ENCODE data around the gene CCNF. TPM values are rescaled to one million over a fixed set of nuclear protein-coding genes. Genes with fewer than 3 reads are reported as not detected.
"Not testable (repeated sequence)": the region's sequence is repeated elsewhere in the genome, so short reads cannot be mapped to it uniquely, and the experiment has no call there.

CCNF gene
- total RNA-seq, 1 experiment from 2014 or later, result 11.9 TPM

DNA sequence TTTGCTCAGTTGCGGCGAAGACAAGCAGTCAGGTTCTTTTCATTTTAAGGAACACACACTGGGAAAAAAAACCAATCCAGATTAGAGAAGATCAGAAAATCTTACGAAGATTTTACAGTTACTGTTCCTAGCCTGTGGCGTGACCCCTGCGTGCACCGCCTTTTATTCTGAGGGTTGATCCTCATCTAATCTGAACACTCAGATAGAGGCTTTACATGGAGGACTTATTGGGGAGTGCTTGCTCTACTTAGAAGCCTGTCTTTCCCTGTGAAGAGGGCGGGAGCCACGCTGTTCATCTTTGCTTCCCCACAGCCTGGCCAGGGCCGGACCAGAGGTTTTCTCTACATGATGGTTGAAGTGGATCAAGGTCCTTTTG, 47.1 kb downstream of the CCNF start:
- no peak for DNase-seq (ENCODE audit: unreplicated experiment)
- H3K27me3 Mint-ChIP-seq (ENCODE audit: insufficient read depth, unreplicated experiment), result no peaks in the 10 kb centered on the region
- intact Hi-C loops (cut with micrococcal nuclease), result no loop called here
- BruUV-seq (replicated peaks), result no TSS peak
- H3K4me1 Mint-ChIP-seq (ENCODE audit: insufficient read depth, unreplicated experiment), result peaks cover 16% of the 10 kb centered on the region
- peak overlapping the region; percentile 74 for H3K4me3 Mint-ChIP-seq (ENCODE audit: unreplicated experiment)
- TF ChIP-seq, protein P1, sequence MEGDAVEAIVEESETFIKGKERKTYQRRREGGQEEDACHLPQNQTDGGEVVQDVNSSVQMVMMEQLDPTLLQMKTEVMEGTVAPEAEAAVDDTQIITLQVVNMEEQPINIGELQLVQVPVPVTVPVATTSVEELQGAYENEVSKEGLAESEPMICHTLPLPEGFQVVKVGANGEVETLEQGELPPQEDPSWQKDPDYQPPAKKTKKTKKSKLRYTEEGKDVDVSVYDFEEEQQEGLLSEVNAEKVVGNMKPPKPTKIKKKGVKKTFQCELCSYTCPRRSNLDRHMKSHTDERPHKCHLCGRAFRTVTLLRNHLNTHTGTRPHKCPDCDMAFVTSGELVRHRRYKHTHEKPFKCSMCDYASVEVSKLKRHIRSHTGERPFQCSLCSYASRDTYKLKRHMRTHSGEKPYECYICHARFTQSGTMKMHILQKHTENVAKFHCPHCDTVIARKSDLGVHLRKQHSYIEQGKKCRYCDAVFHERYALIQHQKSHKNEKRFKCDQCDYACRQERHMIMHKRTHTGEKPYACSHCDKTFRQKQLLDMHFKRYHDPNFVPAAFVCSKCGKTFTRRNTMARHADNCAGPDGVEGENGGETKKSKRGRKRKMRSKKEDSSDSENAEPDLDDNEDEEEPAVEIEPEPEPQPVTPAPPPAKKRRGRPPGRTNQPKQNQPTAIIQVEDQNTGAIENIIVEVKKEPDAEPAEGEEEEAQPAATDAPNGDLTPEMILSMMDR (IDR thresholded peaks at IDR 0.05; ENCODE audit: unreplicated experiment), result no peak
- H3K36me3 Mint-ChIP-seq (ENCODE audit: insufficient read depth, unreplicated experiment), result peaks cover 10% of the 10 kb centered on the region
- POLR2A ChIA-PET, result interaction anchor here (0.6 kb wide), 1 partner anchor 218 kb away, joined by 3 read pairs; no protein-coding TSS in a partner anchor
- CTCF ChIA-PET, result no interaction called here
- H3K27ac Mint-ChIP-seq (ENCODE audit: low read depth, unreplicated experiment), result no peak overlapping the region
- no peaks in the 10 kb centered on the region for H3K9me3 Mint-ChIP-seq (ENCODE audit: unreplicated experiment)

DNA sequence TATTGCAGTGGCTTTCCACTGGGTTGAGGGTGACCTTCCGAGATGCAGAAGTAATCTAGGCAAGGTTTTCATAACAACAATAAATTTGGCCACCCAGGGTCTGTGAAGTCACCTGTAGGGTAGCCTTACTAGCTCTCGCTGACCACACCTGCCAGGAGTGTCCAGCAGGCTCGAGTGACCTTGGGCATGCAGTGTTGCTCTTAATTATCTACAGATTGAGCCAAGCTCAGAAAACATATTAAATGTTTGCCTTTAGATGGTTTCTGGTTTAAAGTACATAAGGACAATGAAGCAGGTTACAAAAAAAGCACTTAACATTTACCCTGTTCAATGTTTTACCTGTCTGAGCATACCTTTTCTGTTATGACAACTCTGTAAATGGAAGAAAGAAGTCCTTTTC, 47.5 kb downstream of the CCNF start:
- H3K9me3 Mint-ChIP-seq (ENCODE audit: unreplicated experiment), result no peaks in the 10 kb centered on the region
- H3K4me1 Mint-ChIP-seq (ENCODE audit: insufficient read depth, unreplicated experiment), result peaks cover 16% of the 10 kb centered on the region
- POLR2A ChIA-PET, result no interaction called here
- no TSS peak for BruUV-seq (replicated peaks)
- TF ChIP-seq, protein P1 (IDR thresholded peaks at IDR 0.05; ENCODE audit: unreplicated experiment), result no peak
- H3K27ac Mint-ChIP-seq (ENCODE audit: low read depth, unreplicated experiment), result no peak overlapping the region
- no peak overlapping the region for H3K4me3 Mint-ChIP-seq (ENCODE audit: unreplicated experiment)
- CTCF ChIA-PET, result interaction anchor here (0.5 kb wide), 1 partner anchor 10 kb away, joined by 4 read pairs; no protein-coding TSS in a partner anchor
- DNase-seq (ENCODE audit: unreplicated experiment), result no peak
- intact Hi-C loops (cut with micrococcal nuclease), result no loop called here
- H3K36me3 Mint-ChIP-seq (ENCODE audit: insufficient read depth, unreplicated experiment), result peaks cover 10% of the 10 kb centered on the region
- no peaks in the 10 kb centered on the region for H3K27me3 Mint-ChIP-seq (ENCODE audit: insufficient read depth, unreplicated experiment)

DNA sequence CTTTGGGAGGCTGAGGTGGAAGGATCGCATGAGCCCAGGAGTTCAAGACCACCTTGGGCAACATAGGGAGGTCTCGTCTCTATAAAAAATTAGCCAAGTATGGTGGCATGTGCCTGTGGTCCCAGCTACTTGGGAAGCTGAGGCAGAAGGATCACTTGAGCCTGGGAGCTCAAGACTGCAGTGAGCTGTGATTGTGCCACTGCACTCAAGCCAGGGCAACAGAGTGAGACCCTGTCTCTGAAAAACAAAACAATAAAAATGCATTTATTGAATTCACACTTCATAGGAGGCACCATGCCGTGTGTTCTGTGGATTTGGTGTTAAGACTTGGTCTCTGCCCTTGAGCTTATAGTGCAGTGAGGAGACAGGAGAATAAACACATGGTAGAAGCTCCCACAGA, 48.1 kb downstream of the CCNF start:
- H3K4me1 Mint-ChIP-seq (ENCODE audit: insufficient read depth, unreplicated experiment), result peaks cover 16% of the 10 kb centered on the region

DNA sequence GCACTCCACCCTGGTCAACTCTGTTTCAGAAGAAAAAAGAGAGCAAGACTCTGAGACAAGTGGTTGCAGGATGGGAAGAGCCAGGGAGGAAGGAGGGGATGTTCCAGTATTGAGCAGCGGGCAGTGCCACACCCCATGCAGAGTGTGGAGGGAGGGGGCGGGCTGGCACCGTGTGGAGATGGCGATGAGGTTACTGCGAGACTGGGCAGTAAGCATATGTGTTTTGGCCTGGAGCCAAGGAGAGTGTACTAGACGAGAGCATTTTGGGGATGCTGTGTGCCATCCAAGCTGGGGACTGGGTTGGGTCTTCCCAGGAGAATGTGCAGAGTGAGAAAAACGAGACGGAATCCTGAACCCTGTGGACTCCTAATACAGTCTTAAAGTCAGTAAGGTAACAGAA, 49.0 kb downstream of the CCNF start:
- TF ChIP-seq, protein P1 (IDR thresholded peaks at IDR 0.05; ENCODE audit: unreplicated experiment), result no peak
- Mint-ChIP-seq H3K27ac (ENCODE audit: low read depth, unreplicated experiment) (no peak overlapping the region), H3K4me1 (ENCODE audit: insufficient read depth, unreplicated experiment) (peaks cover 13% of the 10 kb centered on the region), H3K36me3 (ENCODE audit: insufficient read depth, unreplicated experiment) (peaks cover 10% of the 10 kb centered on the region), H3K9me3 (ENCODE audit: unreplicated experiment) (no peaks in the 10 kb centered on the region), H3K27me3 (ENCODE audit: insufficient read depth, unreplicated experiment) (no peaks in the 10 kb centered on the region), H3K4me3 (ENCODE audit: unreplicated experiment) (no peak overlapping the region)
- POLR2A ChIA-PET, result interaction anchor here (0.6 to 1.1 kb wide), 3 partner anchors 18 to 273 kb away, joined by 3 to 4 read pairs (median 3); partner anchors contain the start of genes MLST8 and TEDC2
- BruUV-seq (replicated peaks), result no TSS peak
- DNase-seq (ENCODE audit: unreplicated experiment), result no peak
- intact Hi-C loops (cut with micrococcal nuclease), result no loop called here
- CTCF ChIA-PET, result interaction anchor here (0.5 to 1.0 kb wide), 5 partner anchors 20 to 116 kb away, joined by 3 to 5 read pairs (median 3); no protein-coding TSS in a partner anchor

More for the DNA sequence above, 48.1 kb downstream of the CCNF start:
- TF ChIP-seq, protein P1 (IDR thresholded peaks at IDR 0.05; ENCODE audit: unreplicated experiment), result no peak
- intact Hi-C loops (cut with micrococcal nuclease), result no loop called here
- Mint-ChIP-seq H3K27ac (ENCODE audit: low read depth, unreplicated experiment) (no peak overlapping the region), H3K9me3 (ENCODE audit: unreplicated experiment) (no peaks in the 10 kb centered on the region), H3K4me3 (ENCODE audit: unreplicated experiment) (no peak overlapping the region), H3K36me3 (ENCODE audit: insufficient read depth, unreplicated experiment) (peaks cover 10% of the 10 kb centered on the region), H3K27me3 (ENCODE audit: insufficient read depth, unreplicated experiment) (no peaks in the 10 kb centered on the region)
- BruUV-seq (replicated peaks), result no TSS peak
- ChIA-PET CTCF (interaction anchor here (0.5 to 1.0 kb wide), 3 partner anchors 11 to 54 kb away, joined by 3 to 5 read pairs (median 4); no protein-coding TSS in a partner anchor), POLR2A (interaction anchor here (0.7 to 1.1 kb wide), 3 partner anchors 12 to 272 kb away, joined by 3 read pairs; partner anchors contain the start of genes MLST8 and TEDC2)
- no peak for DNase-seq (ENCODE audit: unreplicated experiment)

DNA sequence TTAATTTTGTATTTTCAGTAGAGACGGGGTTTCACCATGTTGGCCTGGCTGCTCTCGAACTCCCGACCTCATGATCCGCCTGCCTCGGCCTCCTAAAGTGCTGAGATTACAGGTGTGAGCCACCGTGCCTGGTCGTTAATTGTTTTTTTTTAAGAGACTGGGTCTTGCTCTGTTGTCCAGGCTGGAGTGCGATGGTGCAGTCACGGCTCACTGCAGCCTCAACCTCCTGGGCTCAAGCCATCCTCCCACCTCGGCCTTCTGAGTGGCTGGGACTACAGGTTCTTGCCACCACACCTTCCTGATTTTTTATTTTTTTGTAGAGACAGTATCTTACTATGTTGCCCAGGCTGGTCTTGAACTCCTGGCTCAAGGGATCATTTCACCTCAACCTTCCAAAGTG, 50.7 kb downstream of the CCNF start:
- POLR2A ChIA-PET; CTCF ChIA-PET; H3K27ac Mint-ChIP-seq (ENCODE audit: low read depth, unreplicated experiment); H3K4me3 Mint-ChIP-seq (ENCODE audit: unreplicated experiment); H3K9me3 Mint-ChIP-seq (ENCODE audit: unreplicated experiment); H3K27me3 Mint-ChIP-seq (ENCODE audit: insufficient read depth, unreplicated experiment); intact Hi-C loops (cut with micrococcal nuclease); BruUV-seq (replicated peaks); DNase-seq (ENCODE audit: unreplicated experiment): not testable (repeated sequence)
- Mint-ChIP-seq H3K36me3 (ENCODE audit: insufficient read depth, unreplicated experiment) (peaks cover 10% of the 10 kb centered on the region), H3K4me1 (ENCODE audit: insufficient read depth, unreplicated experiment) (peaks cover 12% of the 10 kb centered on the region)
